Measurements from ENCODE around the gene SCNN1B. TPM values are rescaled to one million over a fixed set of nuclear protein-coding genes. Genes with fewer than 3 reads are reported as not detected.

Gene SCNN1B
- polyA plus RNA-seq, 1 experiment: not detected

GRCh38 chr16:23319861-23320615, 17.9 kb downstream of the SCNN1B start:
- no peak overlapping the region for H3K4me3 ChIP-seq (ENCODE audit: low read depth, low read length)
- ChIA-PET POLR2A (no interaction called here), CTCF (no interaction called here)
- TF ChIP-seq CTCF (IDR thresholded peaks at IDR 0.05; ENCODE audit: low read depth, low read length): no peak
- DNase-seq (ENCODE audit: low read depth, low spot score): no peak
- H3K27me3 ChIP-seq (ENCODE audit: control insufficient read depth, insufficient read depth, low read length): no peaks in the 10 kb centered on the region
- H3K9me3 ChIP-seq (ENCODE audit: control insufficient read depth, insufficient read depth, low read length): no peaks in the 10 kb centered on the region
- no peak overlapping the region for H3K27ac ChIP-seq (ENCODE audit: low read depth, low read length)

DNA sequence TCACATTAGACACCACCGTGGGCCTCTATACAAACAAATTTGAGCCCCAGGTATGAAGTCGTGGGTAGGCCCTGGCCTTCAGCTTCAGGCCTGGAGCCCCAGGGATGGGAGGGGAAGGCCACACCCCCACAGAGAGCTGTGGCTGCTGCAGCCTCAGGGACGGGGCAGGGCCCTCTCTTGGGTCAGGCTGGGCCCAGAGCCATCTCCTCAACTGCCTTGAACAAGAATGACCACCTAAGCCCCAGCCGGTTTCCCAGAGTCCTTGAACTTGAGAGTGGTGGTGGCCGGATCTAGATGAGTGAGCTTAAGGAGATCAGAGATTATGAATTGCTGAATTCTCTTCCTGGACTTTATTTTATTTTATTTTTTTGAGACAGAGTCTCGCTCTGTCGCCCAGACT, 18.6 kb downstream of the SCNN1B start:
- ChIA-PET POLR2A (no interaction called here), CTCF (no interaction called here)
- no peak for TF ChIP-seq CTCF (IDR thresholded peaks at IDR 0.05; ENCODE audit: low read depth, low read length)
- no peak overlapping the region for H3K27ac ChIP-seq (ENCODE audit: low read depth, low read length)
- no peak for DNase-seq (ENCODE audit: low read depth, low spot score)
- no peaks in the 10 kb centered on the region for H3K27me3 ChIP-seq (ENCODE audit: control insufficient read depth, insufficient read depth, low read length)
- no peak overlapping the region for H3K4me3 ChIP-seq (ENCODE audit: low read depth, low read length)
- H3K9me3 ChIP-seq (ENCODE audit: control insufficient read depth, insufficient read depth, low read length): no peaks in the 10 kb centered on the region

DNA sequence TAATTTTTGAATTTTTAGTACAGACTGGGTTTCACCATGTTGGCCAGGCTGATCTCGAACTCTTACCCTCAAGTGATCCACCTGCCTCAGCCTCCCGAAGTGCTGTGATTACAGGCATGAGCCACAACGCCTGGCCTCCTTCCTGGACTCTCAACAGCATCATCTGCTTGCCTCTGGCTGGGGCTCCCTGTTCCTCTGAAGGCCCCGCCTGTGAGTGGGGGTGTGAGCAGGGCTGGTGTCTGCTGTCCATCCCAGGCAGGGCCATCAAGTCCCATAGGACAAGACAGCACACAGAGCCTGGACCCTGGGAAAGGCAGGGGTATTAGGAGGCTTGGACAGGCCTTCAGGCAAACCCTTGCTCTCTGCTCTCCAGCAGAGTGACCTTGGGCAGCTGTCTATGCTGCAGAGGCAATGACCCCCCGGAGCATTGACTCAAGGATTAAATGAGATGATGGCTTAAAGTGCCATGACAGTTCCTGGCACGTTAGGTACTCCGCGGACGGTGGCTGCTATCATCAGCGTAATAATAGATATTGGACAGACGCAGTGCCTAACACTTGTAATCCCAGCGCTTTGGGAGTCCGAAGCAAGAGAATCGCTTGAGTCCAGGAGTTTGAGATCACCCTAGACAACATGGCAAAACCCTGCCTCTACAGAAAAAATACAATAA, 19.2 kb downstream of the SCNN1B start:
- no peaks in the 10 kb centered on the region for H3K27me3 ChIP-seq (ENCODE audit: control insufficient read depth, insufficient read depth, low read length)
- no peak overlapping the region for H3K27ac ChIP-seq (ENCODE audit: low read depth, low read length)
- no peak for DNase-seq (ENCODE audit: low read depth, low spot score)
- CTCF ChIA-PET: no interaction called here
- no peak for TF ChIP-seq CTCF (IDR thresholded peaks at IDR 0.05; ENCODE audit: low read depth, low read length)
- POLR2A ChIA-PET: no interaction called here
- no peak overlapping the region for H3K4me3 ChIP-seq (ENCODE audit: low read depth, low read length)
- H3K9me3 ChIP-seq (ENCODE audit: control insufficient read depth, insufficient read depth, low read length): no peaks in the 10 kb centered on the region

DNA sequence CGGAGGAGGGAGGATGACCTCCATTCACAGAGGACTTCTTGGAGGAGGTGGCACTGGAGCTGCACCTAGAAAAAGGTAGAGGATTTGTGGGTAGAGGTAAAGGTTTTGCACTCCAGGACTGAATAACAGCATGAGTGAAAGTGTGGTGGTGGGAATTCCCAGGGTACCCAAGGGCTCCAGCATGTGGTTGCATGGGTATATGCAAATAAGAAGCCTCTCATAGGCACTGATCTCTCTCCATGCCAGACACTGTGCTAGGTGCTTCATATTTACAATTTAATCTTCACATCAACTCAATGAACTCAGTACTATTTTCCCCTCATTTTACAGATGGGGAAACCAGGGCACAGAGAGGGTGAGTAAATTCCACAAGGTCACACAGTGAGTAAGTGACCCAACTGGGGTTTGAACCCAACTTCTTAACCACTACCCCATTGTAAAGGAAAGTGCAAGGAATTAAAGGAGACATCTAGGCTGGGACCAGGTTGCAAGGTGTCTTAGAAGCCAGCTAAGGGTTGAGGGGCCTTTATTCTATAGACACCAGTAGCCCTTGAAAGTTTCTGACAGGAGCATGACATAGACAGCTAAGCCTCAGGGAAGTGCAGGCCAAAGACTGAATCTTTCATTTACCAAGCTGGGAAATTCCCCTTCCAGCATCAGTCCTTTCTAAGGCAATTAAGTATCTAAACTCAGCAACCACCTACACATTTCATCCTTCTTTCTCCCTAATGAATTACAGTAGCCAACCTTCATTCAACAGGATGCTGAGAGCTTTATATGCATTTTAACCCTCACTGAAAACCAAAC, 21.3 kb downstream of the SCNN1B start:
- POLR2A ChIA-PET: no interaction called here
- Histone ChIP-seq H3K27me3 (ENCODE audit: control insufficient read depth, insufficient read depth, low read length) (no peaks in the 10 kb centered on the region), H3K9me3 (ENCODE audit: control insufficient read depth, insufficient read depth, low read length) (no peaks in the 10 kb centered on the region), H3K27ac (ENCODE audit: low read depth, low read length) (no peak overlapping the region), H3K4me3 (ENCODE audit: low read depth, low read length) (no peak overlapping the region)
- TF ChIP-seq CTCF (IDR thresholded peaks at IDR 0.05; ENCODE audit: low read depth, low read length): no peak
- CTCF ChIA-PET: no interaction called here
- DNase-seq (ENCODE audit: low read depth, low spot score): no peak

DNA sequence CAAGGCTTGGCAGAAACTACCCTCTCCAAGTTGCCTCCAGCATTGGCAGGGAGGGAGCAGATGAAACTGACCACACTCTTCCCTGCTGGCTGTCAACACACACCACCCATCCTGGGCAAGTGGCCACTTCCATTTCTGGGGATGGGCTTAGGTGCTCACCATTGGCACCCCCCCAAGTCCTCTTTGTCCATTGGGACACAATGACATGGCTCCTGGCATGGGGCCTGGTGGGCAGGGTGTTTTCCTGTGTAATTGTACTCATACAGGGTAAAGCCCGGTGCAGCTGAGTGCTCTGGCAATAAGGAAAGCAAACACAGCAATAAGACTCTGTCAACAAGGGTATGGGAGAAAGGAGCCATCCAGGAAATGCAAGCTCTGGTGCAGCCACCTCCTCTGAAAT, 22.6 kb downstream of the SCNN1B start:
- no peak for DNase-seq (ENCODE audit: low read depth, low spot score)
- Histone ChIP-seq H3K9me3 (ENCODE audit: control insufficient read depth, insufficient read depth, low read length) (no peaks in the 10 kb centered on the region), H3K27ac (ENCODE audit: low read depth, low read length) (no peak overlapping the region), H3K27me3 (ENCODE audit: control insufficient read depth, insufficient read depth, low read length) (no peaks in the 10 kb centered on the region), H3K4me3 (ENCODE audit: low read depth, low read length) (no peak overlapping the region)
- CTCF ChIA-PET: interaction anchor here (0.6 to 2.2 kb wide), 2 partner anchors 56 to 110 kb away, joined by 5 to 10 read pairs; no protein-coding TSS in a partner anchor
- POLR2A ChIA-PET: no interaction called here
- no peak for TF ChIP-seq CTCF (IDR thresholded peaks at IDR 0.05; ENCODE audit: low read depth, low read length)
